ENCODE results near the gene SLC4A1. TPM values are rescaled to one million over a fixed set of nuclear protein-coding genes. Genes with fewer than 3 reads are reported as not detected.

SLC4A1 gene
- total RNA-seq, result not detected in 2 replicates

- DNase-seq (ENCODE audit: low read depth), result no peak
- TF ChIP-seq CTCF (IDR thresholded peaks at IDR 0.05; ENCODE audit: insufficient read depth, low read length, poor library complexity, severe bottlenecking), result no peak
- H3K4me3 ChIP-seq (ENCODE audit: low read depth, low read length), result no peak within 1 kb of the TSS
- peaks cover 10% of the 10 kb centered on the region for H3K27me3 ChIP-seq (ENCODE audit: control insufficient read depth, insufficient read depth, low read length)
- no peaks in the 10 kb centered on the region for H3K36me3 ChIP-seq (ENCODE audit: control insufficient read depth, insufficient read depth, low read length)
Observed at GRCh38 chr17:44267818-44268490, at the start of gene SLC4A1. TSS of gene SLC4A1 (minus strand) at chr17:44268135. CDS start at chr17:44262866, 5,269 bp downstream.

GRCh38 chr17:44317545-44317944, 49.6 kb upstream of the SLC4A1 start:
- TF ChIP-seq CTCF (IDR thresholded peaks at IDR 0.05; ENCODE audit: insufficient read depth, low read length, poor library complexity, severe bottlenecking), result no peak
- no peak overlapping the region for H3K4me3 ChIP-seq (ENCODE audit: low read depth, low read length)
- no peaks in the 10 kb centered on the region for H3K36me3 ChIP-seq (ENCODE audit: control insufficient read depth, insufficient read depth, low read length)
- H3K27me3 ChIP-seq (ENCODE audit: control insufficient read depth, insufficient read depth, low read length), result peaks cover 32% of the 10 kb centered on the region
- no peak for DNase-seq (ENCODE audit: low read depth)

- H3K4me3 ChIP-seq (ENCODE audit: low read depth, low read length), result no peak overlapping the region
- H3K27me3 ChIP-seq (ENCODE audit: control insufficient read depth, insufficient read depth, low read length), result peaks cover 39% of the 10 kb centered on the region
- no peak for TF ChIP-seq CTCF (IDR thresholded peaks at IDR 0.05; ENCODE audit: insufficient read depth, low read length, poor library complexity, severe bottlenecking)
- DNase-seq (ENCODE audit: low read depth), result no peak
- H3K36me3 ChIP-seq (ENCODE audit: control insufficient read depth, insufficient read depth, low read length), result no peaks in the 10 kb centered on the region
Observed at GRCh38 chr17:44315760-44316731, 48.1 kb upstream of the SLC4A1 start.

- TF ChIP-seq CTCF (IDR thresholded peaks at IDR 0.05; ENCODE audit: insufficient read depth, low read length, poor library complexity, severe bottlenecking), result no peak
- Histone ChIP-seq H3K27me3 (ENCODE audit: control insufficient read depth, insufficient read depth, low read length) (peaks cover 41% of the 10 kb centered on the region), H3K4me3 (ENCODE audit: low read depth, low read length) (peak overlapping the region; percentile 33), H3K36me3 (ENCODE audit: control insufficient read depth, insufficient read depth, low read length) (no peaks in the 10 kb centered on the region)
- DNase-seq (ENCODE audit: low read depth), result no peak
Observed at GRCh38 chr17:44314869-44315661, 47.1 kb upstream of the SLC4A1 start.

- H3K27me3 ChIP-seq (ENCODE audit: control insufficient read depth, insufficient read depth, low read length), result peaks cover 43% of the 10 kb centered on the region
- no peak for TF ChIP-seq CTCF (IDR thresholded peaks at IDR 0.05; ENCODE audit: insufficient read depth, low read length, poor library complexity, severe bottlenecking)
- no peaks in the 10 kb centered on the region for H3K36me3 ChIP-seq (ENCODE audit: control insufficient read depth, insufficient read depth, low read length)
- H3K4me3 ChIP-seq (ENCODE audit: low read depth, low read length), result no peak overlapping the region
- DNase-seq (ENCODE audit: low read depth), result no peak
Observed at GRCh38 chr17:44314524-44314868, 46.6 kb upstream of the SLC4A1 start.

All from kidney epithelial cell (primary cell).